ENCODE data around the gene PDE6D. TPM values are rescaled to one million over a fixed set of nuclear protein-coding genes. Genes with fewer than 3 reads are reported as not detected.

PDE6D gene
- total RNA-seq = 10 to 100 TPM; 11.7 to 22.6 (median 17.6) TPM

DNA sequence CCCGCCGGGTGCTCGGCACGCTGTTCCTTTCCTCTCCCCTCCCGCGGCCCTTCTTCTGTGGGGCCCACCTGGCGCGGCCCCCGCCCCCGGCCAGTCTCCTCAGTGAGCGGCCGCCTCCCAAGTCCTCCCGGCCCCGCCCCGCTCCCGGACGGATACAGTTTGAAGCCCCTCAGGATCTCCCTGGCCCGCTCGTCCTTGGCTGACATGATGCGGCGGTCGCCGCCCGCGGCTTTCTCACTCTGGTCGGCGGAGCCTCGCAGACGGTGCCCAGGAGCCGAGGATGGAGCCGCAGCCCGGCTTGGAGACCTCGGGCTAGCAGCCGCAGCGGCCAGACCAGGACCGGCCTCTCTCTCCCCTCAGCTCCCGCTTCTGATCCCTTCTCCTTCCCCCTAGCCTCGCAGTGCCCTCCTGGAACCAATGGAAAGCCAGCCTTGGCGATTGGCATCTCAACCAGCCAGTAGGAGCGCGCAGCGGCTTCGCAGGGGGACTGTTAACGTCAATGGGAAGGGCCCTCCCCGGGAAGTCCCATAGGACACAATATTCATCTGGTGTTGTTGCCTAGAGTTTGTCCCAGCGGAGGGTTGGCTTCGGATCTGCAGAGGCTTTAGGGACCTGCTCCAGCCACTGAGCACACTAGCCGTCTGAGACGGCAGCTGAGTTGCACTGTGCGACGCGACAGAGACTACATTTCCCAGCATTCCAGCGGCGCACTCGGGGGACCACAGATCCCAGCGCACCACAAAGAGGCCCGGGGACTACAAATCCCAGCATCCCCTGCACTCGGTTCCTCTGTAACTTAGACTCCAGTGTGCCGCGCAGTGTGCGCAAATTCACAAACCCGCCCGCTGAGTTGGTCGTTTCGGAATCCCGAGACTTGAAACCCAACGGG lies at the start of gene PDE6D:
TSS of gene PDE6D (minus strand) at position 374 of the 889 bp plus-strand sequence. CDS start at position 206, 168 bp downstream.
- H3K27ac ChIP-seq = peak within 1 kb of the TSS; percentile 84 to 91 (median 90)
- H3K9me3 ChIP-seq = no peaks in the 10 kb centered on the region
- H3K4me3 ChIP-seq = peak within 1 kb of the TSS; percentile 75 to 99 (median 92)
- no peaks in the 10 kb centered on the region for H3K27me3 ChIP-seq
- H3K4me1 ChIP-seq = peaks cover 34 to 44% of the 10 kb centered on the region in 2 donors
- peak; percentile 98 to 99 for ATAC-seq
- H3K36me3 ChIP-seq = no peaks in the 10 kb centered on the region
- intact Hi-C loops (cut with DNase I; ENCODE audit: low total_unique reads) (loop anchor here (2.0 to 10.0 kb wide), 5 partner anchors 74 to 1474 kb away; partner anchors contain the start of genes ATG16L1, GIGYF2 and NCL), in situ Hi-C loops (cut with MboI; ENCODE audit: low sequenced_read_pairs in 4 of 4) (loop anchor here in 1 of 4 donors (10.0 kb wide), 1 partner anchor 316 kb away; the partner anchor contains the start of gene NCL)
- peak; percentile 97 to 99 for DNase-seq
- TF ChIP-seq POLR2A (IDR thresholded peaks at IDR 0.05) = peak; percentile 90 to 97
- TF ChIP-seq, protein P1, sequence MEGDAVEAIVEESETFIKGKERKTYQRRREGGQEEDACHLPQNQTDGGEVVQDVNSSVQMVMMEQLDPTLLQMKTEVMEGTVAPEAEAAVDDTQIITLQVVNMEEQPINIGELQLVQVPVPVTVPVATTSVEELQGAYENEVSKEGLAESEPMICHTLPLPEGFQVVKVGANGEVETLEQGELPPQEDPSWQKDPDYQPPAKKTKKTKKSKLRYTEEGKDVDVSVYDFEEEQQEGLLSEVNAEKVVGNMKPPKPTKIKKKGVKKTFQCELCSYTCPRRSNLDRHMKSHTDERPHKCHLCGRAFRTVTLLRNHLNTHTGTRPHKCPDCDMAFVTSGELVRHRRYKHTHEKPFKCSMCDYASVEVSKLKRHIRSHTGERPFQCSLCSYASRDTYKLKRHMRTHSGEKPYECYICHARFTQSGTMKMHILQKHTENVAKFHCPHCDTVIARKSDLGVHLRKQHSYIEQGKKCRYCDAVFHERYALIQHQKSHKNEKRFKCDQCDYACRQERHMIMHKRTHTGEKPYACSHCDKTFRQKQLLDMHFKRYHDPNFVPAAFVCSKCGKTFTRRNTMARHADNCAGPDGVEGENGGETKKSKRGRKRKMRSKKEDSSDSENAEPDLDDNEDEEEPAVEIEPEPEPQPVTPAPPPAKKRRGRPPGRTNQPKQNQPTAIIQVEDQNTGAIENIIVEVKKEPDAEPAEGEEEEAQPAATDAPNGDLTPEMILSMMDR (IDR thresholded peaks at IDR 0.05 in 4 of 5, conservative IDR thresholded peaks at IDR 0.05 in 1 of 5) = no peak

DNA sequence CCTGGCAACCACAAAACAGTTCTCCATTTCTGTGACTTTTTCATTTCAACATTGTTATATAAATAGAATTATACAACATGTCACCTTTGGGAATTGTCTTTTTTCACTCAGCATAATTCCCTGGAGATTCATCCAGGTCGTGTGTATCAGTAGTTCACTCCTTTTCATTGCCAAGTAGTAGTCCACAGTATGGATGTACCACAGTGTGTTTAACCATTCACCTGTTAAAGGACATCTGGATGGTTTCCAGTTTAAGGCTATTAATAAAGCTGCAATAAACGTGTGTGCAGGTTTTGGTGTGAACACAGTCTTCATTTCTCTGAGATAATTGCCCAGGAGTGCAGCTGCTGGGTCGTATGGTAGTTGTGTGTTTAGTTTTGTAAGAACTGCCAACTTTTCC lies 40.8 kb upstream of the PDE6D start:
- in situ Hi-C loops (cut with MboI; ENCODE audit: low sequenced_read_pairs in 4 of 4) = no loop called here

DNA sequence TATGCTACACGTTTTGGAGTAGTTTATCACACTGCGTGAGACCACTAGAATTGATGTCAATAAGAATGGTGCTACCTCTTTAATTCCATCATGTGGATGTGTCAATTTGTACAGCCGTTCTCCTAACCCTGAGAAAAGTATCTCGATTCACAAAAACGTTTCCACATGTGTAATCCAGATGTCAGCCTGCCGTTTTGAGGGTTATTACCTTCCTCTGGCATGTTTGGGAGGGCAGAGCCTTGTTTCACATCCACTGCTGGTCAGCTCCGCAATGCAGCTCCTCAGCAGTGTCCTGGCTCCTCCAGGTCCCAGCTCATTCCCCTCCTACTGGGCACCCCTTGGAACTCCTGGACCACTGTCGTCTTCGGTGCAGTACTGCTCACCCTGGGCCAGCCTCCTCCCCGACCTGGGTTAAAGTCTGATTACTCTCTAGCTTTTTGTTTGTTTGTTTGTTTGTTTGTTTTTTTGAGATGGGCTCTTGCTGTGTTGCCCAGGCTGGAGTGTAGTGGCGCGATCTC lies 39.8 kb upstream of the PDE6D start:
- in situ Hi-C loops (cut with MboI; ENCODE audit: low sequenced_read_pairs in 4 of 4) (no loop called here), intact Hi-C loops (cut with DNase I; ENCODE audit: low total_unique reads) (no loop called here)
- ATAC-seq (no peak), DNase-seq (no peak)
- Histone ChIP-seq H3K4me1 (no peaks in the 10 kb centered on the region), H3K27me3 (no peaks in the 10 kb centered on the region), H3K4me3 (no peak overlapping the region), H3K27ac (no peak overlapping the region), H3K9me3 (no peaks in the 10 kb centered on the region), H3K36me3 (no peaks in the 10 kb centered on the region)
- TF ChIP-seq POLR2A (IDR thresholded peaks at IDR 0.05) = no peak
- TF ChIP-seq, protein P1 (IDR thresholded peaks at IDR 0.05 in 4 of 5, conservative IDR thresholded peaks at IDR 0.05 in 1 of 5) = no peak

More for the DNA sequence above, 40.8 kb upstream of the PDE6D start:
- intact Hi-C loops (cut with DNase I; ENCODE audit: low total_unique reads) = no loop called here
- Histone ChIP-seq H3K9me3 (no peaks in the 10 kb centered on the region), H3K36me3 (no peaks in the 10 kb centered on the region), H3K4me3 (no peak overlapping the region), H3K27me3 (no peaks in the 10 kb centered on the region), H3K4me1 (no peaks in the 10 kb centered on the region), H3K27ac (no peak overlapping the region)
- ATAC-seq (no peak), DNase-seq (no peak)
- TF ChIP-seq, protein P1 (IDR thresholded peaks at IDR 0.05 in 4 of 5, conservative IDR thresholded peaks at IDR 0.05 in 1 of 5) = no peak
- TF ChIP-seq POLR2A (IDR thresholded peaks at IDR 0.05) = no peak

DNA sequence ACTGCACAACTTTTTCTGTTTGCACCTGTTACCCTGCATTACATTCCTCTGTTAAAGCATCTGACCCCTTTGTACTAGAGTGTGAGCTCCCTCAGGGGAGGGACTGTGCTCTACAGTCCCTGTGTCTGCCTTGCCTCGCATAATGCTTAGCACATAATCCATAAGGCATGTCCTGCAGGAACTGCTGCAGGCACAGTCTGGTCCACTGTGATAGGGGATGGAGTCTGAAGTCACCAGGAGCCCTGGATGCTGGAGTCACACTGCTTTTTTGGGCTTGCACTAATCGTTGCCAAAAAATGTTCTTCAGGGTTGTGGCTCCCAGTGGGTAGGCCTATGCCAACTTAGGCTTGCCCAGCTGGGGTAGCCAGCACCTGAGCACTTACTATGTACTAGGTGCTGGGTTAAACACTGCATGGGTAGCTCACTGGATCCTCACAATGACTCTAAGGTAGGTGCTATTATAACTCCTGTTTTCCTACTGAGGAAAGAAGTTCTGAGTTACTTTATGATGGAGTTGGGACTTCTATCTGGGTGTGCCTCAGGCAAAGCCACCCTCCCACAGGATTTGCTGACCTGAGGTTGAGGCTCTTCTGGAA lies 38.5 kb upstream of the PDE6D start:
- H3K4me3 ChIP-seq = no peak overlapping the region
- no peaks in the 10 kb centered on the region for H3K4me1 ChIP-seq
- H3K9me3 ChIP-seq = no peaks in the 10 kb centered on the region
- H3K27me3 ChIP-seq = no peaks in the 10 kb centered on the region
- intact Hi-C loops (cut with DNase I; ENCODE audit: low total_unique reads) (no loop called here), in situ Hi-C loops (cut with MboI; ENCODE audit: low sequenced_read_pairs in 4 of 4) (no loop called here)
- no peaks in the 10 kb centered on the region for H3K36me3 ChIP-seq
- ATAC-seq = no peak
- no peak for TF ChIP-seq POLR2A (IDR thresholded peaks at IDR 0.05)
- TF ChIP-seq, protein P1 (IDR thresholded peaks at IDR 0.05 in 4 of 5, conservative IDR thresholded peaks at IDR 0.05 in 1 of 5) = no peak
- no peak overlapping the region for H3K27ac ChIP-seq
- DNase-seq = no peak

Measured in gastrocnemius medialis (tissue), 4 donors.